NCI-H2081 treated with DMSO at 0.1 percent for 48 hours (cell line): ENCODE results near the gene CYP3A5.

Experiments
- DNase-seq: peaks from one replicate; lab custom pipeline; 2025; lab: John Stamatoyannopoulos, UW

CYP3A5 gene

DNA sequence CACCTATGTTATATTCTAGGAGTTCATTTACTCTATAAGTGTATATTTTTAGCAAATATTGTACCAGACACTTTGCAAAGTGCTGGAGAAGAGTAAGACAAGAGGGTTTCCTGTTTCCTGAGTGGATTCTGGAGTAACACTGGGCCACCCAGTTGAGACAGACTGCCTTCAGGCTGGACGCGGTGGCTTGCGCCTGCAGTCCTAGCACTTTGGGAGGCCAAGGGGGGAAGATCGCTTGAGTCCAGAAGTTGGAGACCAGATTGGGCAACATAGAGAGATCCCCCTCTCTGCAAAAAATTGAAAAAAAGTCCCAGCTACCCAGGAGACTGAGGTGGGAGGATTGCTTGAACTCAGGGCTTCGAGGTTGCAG is 63.8 kb downstream of the CYP3A5 start:
- no peak for DNase-seq

DNA sequence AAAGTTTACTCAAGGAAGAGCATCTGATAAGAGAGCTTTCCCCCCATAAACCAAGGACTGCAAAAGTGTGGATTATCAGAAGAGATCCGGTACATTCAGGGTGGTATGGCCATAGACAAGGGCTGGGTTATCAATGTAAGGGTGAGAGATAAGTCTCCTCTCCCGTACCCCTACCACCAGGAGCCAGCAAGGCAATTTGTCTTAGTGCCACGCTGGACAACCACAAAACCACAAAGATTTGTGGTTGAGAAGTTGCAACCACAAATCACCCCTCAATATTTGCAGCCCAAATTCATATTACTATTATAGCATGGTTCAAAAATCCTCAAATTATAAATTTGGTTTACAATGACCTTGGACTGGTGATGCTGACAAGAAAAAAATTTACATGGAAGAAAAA is 65.3 kb downstream of the CYP3A5 start:
- DNase-seq = no peak

DNA sequence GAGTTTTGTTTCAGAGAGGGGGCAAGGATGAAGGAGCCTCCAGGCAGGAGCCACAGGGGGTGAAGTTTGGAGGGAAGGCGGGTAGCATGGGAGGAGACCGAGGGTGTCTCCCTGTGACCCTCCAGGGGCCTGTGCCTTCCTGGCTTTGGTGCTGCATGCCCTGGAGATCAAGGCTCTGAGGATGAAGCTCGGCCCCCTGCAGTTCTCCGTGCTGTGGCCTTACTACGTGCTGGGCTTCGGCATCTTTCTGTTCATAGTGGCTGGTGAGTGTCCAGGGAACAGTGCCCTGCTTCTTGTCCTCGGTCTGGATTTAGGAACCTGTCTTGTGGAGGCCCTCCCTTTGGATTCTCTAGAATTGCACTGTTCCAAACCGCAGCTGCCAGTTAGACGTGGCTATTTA is 72.2 kb downstream of the CYP3A5 start:
- no peak for DNase-seq

DNA sequence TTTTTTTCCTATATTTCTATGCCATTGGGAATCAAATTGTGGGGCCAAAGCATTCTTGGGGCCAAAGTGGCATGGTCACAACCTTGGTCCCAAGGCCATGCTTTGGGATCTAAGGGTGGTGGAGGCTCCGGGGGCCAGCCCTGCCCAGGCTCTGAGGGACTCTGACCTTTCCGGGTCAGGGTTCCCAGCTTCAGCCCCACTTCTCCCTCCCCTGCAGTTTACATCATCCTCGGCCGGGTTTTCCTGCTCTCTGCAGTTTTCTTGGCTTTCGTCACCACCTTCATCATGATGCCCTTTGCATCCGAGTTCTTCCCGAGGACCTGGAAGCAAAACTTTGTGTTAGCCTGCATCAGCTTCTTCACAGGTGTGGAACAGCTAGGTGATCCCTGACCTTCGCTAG is 73.3 kb downstream of the CYP3A5 start:
- no peak for DNase-seq

DNA sequence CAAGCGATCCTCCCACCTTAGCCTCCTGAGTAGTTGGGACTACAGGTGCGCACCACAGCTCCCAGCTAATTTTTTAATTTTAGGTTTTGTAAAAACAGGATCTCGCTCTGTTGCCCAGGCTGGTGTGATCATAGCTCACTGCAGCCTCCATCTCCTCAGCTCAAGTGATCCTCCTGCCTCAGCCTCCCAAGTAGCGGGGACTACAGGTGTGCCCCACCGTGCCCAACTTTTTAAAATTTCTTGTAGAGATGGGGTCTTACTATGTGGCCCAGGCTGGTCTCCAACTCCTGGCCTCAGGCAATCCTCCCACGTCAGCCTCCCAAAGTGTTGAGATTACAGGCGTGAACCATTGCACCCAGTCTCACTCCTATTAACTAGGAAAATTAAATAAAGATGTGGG is 74.3 kb downstream of the CYP3A5 start:
- DNase-seq = no peak

DNA sequence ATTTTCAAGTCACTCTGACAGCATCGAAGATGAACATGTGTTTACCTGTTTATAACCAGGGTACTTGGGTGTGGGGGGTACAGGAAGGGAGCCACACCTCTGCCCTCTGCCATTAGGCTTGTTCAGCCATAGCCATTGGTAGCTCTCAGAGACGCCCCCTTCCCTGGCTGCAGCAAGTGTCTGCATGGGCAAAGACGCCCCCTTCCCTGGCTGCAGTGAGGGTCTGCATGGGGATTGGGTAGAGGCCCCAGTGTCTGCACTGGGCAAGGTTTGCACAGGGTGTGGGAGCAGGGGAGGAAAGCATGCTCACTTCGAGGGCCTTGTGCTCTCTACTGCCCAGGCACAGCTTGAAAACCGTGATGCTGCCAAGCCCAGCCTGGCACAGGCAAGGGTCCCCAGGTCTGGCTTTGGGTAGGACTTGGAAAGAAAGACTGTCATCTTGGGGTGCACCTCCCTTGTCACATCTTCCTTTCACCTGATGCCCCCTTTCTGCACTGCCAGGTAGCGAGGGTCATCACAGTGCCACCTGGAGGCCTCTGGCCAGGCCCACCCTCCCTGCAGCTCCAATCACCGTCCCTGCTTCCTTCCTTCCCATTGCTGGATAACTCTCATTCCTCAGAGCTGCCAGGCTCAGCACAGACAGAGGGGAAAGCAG is 78.0 kb downstream of the CYP3A5 start:
- no peak for DNase-seq

DNA sequence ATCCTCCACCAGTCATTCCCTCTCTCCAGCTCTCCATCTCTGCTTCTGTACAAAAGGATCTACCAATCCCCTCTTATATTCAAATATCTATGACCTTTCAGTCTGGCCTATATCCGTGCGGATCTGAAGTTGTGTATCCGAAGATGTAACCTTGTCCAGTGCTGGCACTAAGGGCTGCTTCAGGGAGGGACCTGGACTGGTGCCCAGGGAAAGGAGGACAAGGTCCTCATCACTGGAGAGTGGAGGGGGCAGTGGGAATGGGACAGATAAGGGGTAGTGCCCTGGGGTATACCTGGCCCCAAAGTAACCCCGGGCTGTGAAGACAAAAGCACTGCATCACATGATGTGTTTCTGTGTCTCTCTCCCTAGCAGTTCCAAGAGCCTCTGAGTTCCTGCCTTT is 80.0 kb downstream of the CYP3A5 start:
- no peak for DNase-seq
